ENCODE data around the gene SHD. TPM values are rescaled to one million over a fixed set of nuclear protein-coding genes. Genes with fewer than 3 reads are reported as not detected.

Gene SHD
- total RNA-seq, 1 experiment from 2014 or later, result 2.0 TPM

DNA sequence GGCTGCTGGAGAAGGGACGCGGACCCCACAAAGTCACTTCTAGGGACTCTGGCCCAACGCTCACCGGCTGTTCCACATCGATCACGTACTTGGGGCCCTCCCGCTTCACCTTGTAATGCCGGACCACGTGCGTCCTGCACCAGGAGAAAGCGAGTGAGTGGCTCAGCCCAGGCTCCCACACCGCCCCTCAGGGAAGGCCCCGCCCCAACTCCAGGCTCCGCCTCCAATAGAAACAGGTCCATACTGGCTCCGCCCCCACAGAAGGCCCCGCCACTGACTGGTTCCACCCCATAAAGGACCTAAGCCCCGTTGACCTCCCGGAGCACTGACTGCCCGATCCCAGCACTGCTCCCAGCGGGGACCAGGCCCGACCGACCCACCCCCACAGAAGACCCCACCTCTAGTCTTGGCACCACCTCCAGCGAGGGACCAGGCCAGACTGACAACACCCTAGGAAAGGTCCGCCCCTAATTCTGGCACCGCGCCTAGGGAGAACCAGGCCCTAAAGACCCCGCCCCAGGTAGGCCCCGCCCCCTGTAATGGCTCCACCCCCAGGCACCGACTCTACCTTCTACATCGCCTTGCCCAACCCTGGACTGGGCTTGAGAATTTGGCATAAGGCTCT, 48.3 kb downstream of the SHD start:
- H3K9me3 ChIP-seq (ENCODE audit: control insufficient read depth in 1 of 2, insufficient read depth in 1 of 2, low read depth in 1 of 2, low read length in 2 of 2), result no peaks in the 10 kb centered on the region
- H3K36me3 ChIP-seq (ENCODE audit: control insufficient read depth in 1 of 2, insufficient read depth in 2 of 2, low read length in 2 of 2), result no peaks in the 10 kb centered on the region
- H2AFZ ChIP-seq (ENCODE audit: low read depth, low read length, poor library complexity, severe bottlenecking), result no peak overlapping the region
- H3K79me2 ChIP-seq (ENCODE audit: insufficient read depth, low read length), result no peaks in the 10 kb centered on the region; the same call in 1 of the 2 replicates
- H3K27me3 ChIP-seq (ENCODE audit: insufficient read depth, low read length), result no peaks in the 10 kb centered on the region
- H3K27ac ChIP-seq (ENCODE audit: low read depth, low read length), result peak overlapping the region; percentile 63; the same call in 1 of the 2 replicates
- intact Hi-C loops (cut with micrococcal nuclease), result no loop called here
- no TSS peak for BruUV-seq (replicated peaks)
- RAD21 ChIA-PET (ENCODE audit: low non-redundant PET in 1 of 2, low total read pairs in 2 of 2, uncharacterized antibody in 2 of 2, unreplicated experiment in 2 of 2), result interaction anchor here in 1 of 2 experiments (0.5 kb wide), 1 partner anchor 433 kb away, joined by 3 read pairs; no protein-coding TSS in a partner anchor
- TF ChIP-seq, protein P1, sequence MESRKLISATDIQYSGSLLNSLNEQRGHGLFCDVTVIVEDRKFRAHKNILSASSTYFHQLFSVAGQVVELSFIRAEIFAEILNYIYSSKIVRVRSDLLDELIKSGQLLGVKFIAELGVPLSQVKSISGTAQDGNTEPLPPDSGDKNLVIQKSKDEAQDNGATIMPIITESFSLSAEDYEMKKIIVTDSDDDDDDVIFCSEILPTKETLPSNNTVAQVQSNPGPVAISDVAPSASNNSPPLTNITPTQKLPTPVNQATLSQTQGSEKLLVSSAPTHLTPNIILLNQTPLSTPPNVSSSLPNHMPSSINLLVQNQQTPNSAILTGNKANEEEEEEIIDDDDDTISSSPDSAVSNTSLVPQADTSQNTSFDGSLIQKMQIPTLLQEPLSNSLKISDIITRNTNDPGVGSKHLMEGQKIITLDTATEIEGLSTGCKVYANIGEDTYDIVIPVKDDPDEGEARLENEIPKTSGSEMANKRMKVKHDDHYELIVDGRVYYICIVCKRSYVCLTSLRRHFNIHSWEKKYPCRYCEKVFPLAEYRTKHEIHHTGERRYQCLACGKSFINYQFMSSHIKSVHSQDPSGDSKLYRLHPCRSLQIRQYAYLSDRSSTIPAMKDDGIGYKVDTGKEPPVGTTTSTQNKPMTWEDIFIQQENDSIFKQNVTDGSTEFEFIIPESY (IDR thresholded peaks at IDR 0.05; ENCODE audit: extremely low read depth, insufficient replicate concordance, low read length), result no peak
- TF ChIP-seq, protein P2, sequence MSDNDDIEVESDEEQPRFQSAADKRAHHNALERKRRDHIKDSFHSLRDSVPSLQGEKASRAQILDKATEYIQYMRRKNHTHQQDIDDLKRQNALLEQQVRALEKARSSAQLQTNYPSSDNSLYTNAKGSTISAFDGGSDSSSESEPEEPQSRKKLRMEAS (IDR thresholded peaks at IDR 0.05), result no peak
- TF ChIP-seq ZNF274 (IDR thresholded peaks at IDR 0.05; ENCODE audit: low read depth, low read length) (no peak), SIN3A (IDR thresholded peaks at IDR 0.05; ENCODE audit: low read depth) (no peak), CBX3 (IDR thresholded peaks at IDR 0.05; ENCODE audit: low read depth) (no peak), SP1 (IDR thresholded peaks at IDR 0.05; ENCODE audit: low read depth) (no peak), YY1 (IDR thresholded peaks at IDR 0.05; ENCODE audit: extremely low read depth, insufficient replicate concordance, low read depth, low read length) (no peak), ZFX (IDR thresholded peaks at IDR 0.05) (no peak), EGR1 (IDR thresholded peaks at IDR 0.05; ENCODE audit: low read depth) (no peak)
- TF ChIP-seq, protein P3, sequence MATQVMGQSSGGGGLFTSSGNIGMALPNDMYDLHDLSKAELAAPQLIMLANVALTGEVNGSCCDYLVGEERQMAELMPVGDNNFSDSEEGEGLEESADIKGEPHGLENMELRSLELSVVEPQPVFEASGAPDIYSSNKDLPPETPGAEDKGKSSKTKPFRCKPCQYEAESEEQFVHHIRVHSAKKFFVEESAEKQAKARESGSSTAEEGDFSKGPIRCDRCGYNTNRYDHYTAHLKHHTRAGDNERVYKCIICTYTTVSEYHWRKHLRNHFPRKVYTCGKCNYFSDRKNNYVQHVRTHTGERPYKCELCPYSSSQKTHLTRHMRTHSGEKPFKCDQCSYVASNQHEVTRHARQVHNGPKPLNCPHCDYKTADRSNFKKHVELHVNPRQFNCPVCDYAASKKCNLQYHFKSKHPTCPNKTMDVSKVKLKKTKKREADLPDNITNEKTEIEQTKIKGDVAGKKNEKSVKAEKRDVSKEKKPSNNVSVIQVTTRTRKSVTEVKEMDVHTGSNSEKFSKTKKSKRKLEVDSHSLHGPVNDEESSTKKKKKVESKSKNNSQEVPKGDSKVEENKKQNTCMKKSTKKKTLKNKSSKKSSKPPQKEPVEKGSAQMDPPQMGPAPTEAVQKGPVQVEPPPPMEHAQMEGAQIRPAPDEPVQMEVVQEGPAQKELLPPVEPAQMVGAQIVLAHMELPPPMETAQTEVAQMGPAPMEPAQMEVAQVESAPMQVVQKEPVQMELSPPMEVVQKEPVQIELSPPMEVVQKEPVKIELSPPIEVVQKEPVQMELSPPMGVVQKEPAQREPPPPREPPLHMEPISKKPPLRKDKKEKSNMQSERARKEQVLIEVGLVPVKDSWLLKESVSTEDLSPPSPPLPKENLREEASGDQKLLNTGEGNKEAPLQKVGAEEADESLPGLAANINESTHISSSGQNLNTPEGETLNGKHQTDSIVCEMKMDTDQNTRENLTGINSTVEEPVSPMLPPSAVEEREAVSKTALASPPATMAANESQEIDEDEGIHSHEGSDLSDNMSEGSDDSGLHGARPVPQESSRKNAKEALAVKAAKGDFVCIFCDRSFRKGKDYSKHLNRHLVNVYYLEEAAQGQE (IDR thresholded peaks at IDR 0.05; ENCODE audit: low read depth), result no peak
- TF ChIP-seq, protein P4, sequence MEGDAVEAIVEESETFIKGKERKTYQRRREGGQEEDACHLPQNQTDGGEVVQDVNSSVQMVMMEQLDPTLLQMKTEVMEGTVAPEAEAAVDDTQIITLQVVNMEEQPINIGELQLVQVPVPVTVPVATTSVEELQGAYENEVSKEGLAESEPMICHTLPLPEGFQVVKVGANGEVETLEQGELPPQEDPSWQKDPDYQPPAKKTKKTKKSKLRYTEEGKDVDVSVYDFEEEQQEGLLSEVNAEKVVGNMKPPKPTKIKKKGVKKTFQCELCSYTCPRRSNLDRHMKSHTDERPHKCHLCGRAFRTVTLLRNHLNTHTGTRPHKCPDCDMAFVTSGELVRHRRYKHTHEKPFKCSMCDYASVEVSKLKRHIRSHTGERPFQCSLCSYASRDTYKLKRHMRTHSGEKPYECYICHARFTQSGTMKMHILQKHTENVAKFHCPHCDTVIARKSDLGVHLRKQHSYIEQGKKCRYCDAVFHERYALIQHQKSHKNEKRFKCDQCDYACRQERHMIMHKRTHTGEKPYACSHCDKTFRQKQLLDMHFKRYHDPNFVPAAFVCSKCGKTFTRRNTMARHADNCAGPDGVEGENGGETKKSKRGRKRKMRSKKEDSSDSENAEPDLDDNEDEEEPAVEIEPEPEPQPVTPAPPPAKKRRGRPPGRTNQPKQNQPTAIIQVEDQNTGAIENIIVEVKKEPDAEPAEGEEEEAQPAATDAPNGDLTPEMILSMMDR (IDR thresholded peaks at IDR 0.05 in 2 of 3, conservative IDR thresholded peaks at IDR 0.05 in 1 of 3; ENCODE audit: borderline replicate concordance in 1 of 3, insufficient read depth in 1 of 3, low read depth in 2 of 3, low read length in 2 of 3), result no peak
- no peaks in the 10 kb centered on the region for H3K9me2 ChIP-seq (ENCODE audit: insufficient read depth)
- DNase-seq (ENCODE audit: low read depth, low spot score) (no peak), ATAC-seq (peak; percentile 41)
- no peak overlapping the region for H3K9ac ChIP-seq (ENCODE audit: low read length)
- peak overlapping the region; percentile 40 for H3K4me2 ChIP-seq (ENCODE audit: low read length)
- peak overlapping the region in 1 of 2 experiments; percentile 10; a peak in 1 of 4 replicates for H3K4me3 ChIP-seq (replicated peaks in 1 of 2; ENCODE audit: low read depth in 1 of 2, low read length in 2 of 2)
- POLR2A ChIA-PET, result interaction anchor here (0.9 kb wide), 1 partner anchor 15 kb away, joined by 3 read pairs; no protein-coding TSS in a partner anchor
- CTCF ChIA-PET, result interaction anchor here (1.0 to 1.3 kb wide), 3 partner anchors 16 to 73 kb away, joined by 3 to 8 read pairs (median 8); partner anchors contain the start of genes MPND and SH3GL1
- H3K4me1 ChIP-seq (ENCODE audit: control insufficient read depth in 1 of 2, insufficient read depth in 2 of 2, low read length in 2 of 2), result peaks cover 7 to 20% of the 10 kb centered on the region in 2 experiments
- no peaks in the 10 kb centered on the region for H4K20me1 ChIP-seq (ENCODE audit: insufficient read depth)

All from HCT116 (cell line).